ENCODE data around the gene UBQLN4. TPM values are rescaled to one million over a fixed set of nuclear protein-coding genes. Genes with fewer than 3 reads are reported as not detected.

UBQLN4 gene
- total RNA-seq, 1 experiment from 2014 or later: 75.2 TPM

DNA sequence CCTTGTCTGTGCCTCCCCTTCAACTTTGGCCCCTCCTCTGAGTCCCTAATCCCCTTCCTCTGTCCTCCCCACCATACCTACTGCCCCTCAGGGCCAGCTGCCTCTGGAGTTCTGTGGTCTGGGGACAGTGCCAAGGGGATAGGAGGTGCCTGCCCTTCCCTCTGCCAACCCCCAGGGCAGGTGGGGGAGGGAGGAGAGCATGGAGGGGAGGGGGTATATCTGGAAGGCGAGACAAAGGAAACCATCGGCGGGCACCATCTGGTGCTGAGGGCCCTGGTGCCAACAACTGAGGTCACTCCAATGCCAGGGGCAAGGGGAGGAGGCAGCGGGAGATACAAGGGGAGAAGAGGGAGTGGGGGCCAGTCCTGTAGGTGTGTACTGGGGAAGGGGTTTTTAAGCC is 16.9 kb upstream of the UBQLN4 start:
- no peak for DNase-seq (ENCODE audit: low spot score)
- no peaks in the 10 kb centered on the region for H3K27me3 ChIP-seq (replicated peaks; ENCODE audit: insufficient read depth, low read depth, low read length, poor library complexity)
- ChIA-PET CTCF (no interaction called here), POLR2A (ENCODE audit: low non-redundant PET) (no interaction called here)
- H3K4me3 ChIP-seq (ENCODE audit: low read depth, low read length, poor library complexity, severe bottlenecking): no peak overlapping the region
- intact Hi-C loops (cut with micrococcal nuclease; ENCODE audit: unreplicated experiment): no loop called here
- no TSS peak for BruUV-seq (replicated peaks)
- peaks cover 35% of the 10 kb centered on the region for H3K4me1 ChIP-seq (ENCODE audit: insufficient read depth, low read length, poor library complexity, severe bottlenecking)
- no peak overlapping the region for H3K27ac ChIP-seq (ENCODE audit: low read depth, low read length, poor library complexity, severe bottlenecking)
- no peaks in the 10 kb centered on the region for H3K9me3 ChIP-seq (ENCODE audit: low read depth, low read length, poor library complexity, severe bottlenecking)
- peaks cover 8% of the 10 kb centered on the region for H3K36me3 ChIP-seq (ENCODE audit: insufficient read depth, low read length, poor library complexity, severe bottlenecking)
- no peak for TF ChIP-seq EZH2 (IDR thresholded peaks at IDR 0.05; ENCODE audit: borderline replicate concordance, low read depth, low read length, poor library complexity, severe bottlenecking)
- TF ChIP-seq CTCF (conservative IDR thresholded peaks at IDR 0.05; ENCODE audit: low read depth, low read length): no peak

DNA sequence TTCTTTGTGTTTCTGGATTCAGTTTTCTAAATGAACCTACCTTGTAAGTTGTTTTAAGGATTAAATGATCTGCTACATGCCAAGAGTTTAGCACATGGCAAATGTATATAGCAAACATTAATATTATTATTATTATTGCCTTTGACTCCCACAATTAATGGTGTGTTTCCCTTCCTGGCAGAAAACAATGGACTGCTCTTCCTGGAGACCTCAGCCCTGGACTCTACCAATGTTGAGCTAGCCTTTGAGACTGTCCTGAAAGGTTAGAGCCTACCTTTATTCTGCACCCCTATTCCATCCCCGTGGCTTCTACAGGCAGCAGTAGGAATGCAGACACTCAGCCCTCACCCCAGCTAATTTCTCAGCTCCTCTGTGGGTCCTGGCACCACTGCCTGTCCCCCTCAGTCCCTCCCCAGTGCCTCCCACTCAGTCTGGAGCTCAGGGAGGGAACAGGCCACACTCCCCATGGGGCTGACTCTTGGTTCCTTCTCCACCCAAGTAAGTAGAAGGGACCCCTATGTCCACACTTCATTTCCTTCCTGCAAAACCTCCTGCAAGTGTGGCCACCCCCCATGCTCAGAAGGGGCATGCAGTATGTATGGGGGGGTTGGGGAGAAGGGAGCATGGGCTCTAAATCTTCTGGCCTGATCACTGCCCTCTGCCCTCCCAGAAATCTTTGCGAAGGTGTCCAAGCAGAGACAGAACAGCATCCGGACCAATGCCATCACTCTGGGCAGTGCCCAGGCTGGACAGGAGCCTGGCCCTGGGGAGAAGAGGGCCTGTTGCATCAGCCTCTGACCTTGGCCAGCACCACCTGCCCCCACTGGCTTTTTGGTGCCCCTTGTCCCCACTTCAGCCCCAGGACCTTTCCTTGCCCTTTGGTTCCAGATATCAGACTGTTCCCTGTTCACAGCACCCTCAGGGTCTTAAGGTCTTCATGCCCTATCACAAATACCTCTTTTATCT is 16.2 kb upstream of the UBQLN4 start:
- BruUV-seq (replicated peaks): no TSS peak
- Histone ChIP-seq H3K36me3 (ENCODE audit: insufficient read depth, low read length, poor library complexity, severe bottlenecking) (peaks cover 5% of the 10 kb centered on the region), H3K9me3 (ENCODE audit: low read depth, low read length, poor library complexity, severe bottlenecking) (no peaks in the 10 kb centered on the region), H3K27ac (ENCODE audit: low read depth, low read length, poor library complexity, severe bottlenecking) (no peak overlapping the region), H3K4me1 (ENCODE audit: insufficient read depth, low read length, poor library complexity, severe bottlenecking) (peaks cover 27% of the 10 kb centered on the region), H3K4me3 (ENCODE audit: low read depth, low read length, poor library complexity, severe bottlenecking) (no peak overlapping the region), H3K27me3 (replicated peaks; ENCODE audit: insufficient read depth, low read depth, low read length, poor library complexity) (no peaks in the 10 kb centered on the region)
- POLR2A ChIA-PET (ENCODE audit: low non-redundant PET): no interaction called here
- no peak for TF ChIP-seq CTCF (conservative IDR thresholded peaks at IDR 0.05; ENCODE audit: low read depth, low read length)
- no peak for TF ChIP-seq EZH2 (IDR thresholded peaks at IDR 0.05; ENCODE audit: borderline replicate concordance, low read depth, low read length, poor library complexity, severe bottlenecking)
- intact Hi-C loops (cut with micrococcal nuclease; ENCODE audit: unreplicated experiment): loop anchor here (5.0 kb wide), 1 partner anchor 132 kb away; no protein-coding TSS in a partner anchor
- CTCF ChIA-PET: no interaction called here
- no peak for DNase-seq (ENCODE audit: low spot score)

DNA sequence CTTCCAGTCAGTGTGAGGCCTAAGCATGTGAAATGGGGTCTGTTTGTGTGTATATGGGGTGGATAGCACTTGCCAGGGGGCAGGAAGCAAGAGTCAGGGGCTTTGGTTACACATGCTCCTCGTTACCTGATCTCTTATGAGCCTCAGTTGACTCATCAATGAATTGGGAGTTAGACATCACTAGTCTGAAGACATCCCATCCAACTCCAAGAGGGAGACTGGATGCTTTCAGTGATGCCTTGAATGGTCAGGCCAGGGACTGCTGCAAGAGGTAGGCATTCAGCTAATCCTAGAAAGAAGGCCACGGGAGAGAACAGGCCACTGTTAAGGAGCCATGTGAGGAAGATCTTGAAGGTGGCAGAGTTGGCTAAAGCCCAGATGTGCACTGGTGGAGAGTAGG is 13.7 kb upstream of the UBQLN4 start:
- Histone ChIP-seq H3K27ac (ENCODE audit: low read depth, low read length, poor library complexity, severe bottlenecking) (no peak overlapping the region), H3K4me3 (ENCODE audit: low read depth, low read length, poor library complexity, severe bottlenecking) (no peak overlapping the region), H3K27me3 (replicated peaks; ENCODE audit: insufficient read depth, low read depth, low read length, poor library complexity) (no peaks in the 10 kb centered on the region), H3K9me3 (ENCODE audit: low read depth, low read length, poor library complexity, severe bottlenecking) (no peaks in the 10 kb centered on the region), H3K4me1 (ENCODE audit: insufficient read depth, low read length, poor library complexity, severe bottlenecking) (peaks cover 2% of the 10 kb centered on the region), H3K36me3 (ENCODE audit: insufficient read depth, low read length, poor library complexity, severe bottlenecking) (no peaks in the 10 kb centered on the region)
- no peak for DNase-seq (ENCODE audit: low spot score)
- TF ChIP-seq EZH2 (IDR thresholded peaks at IDR 0.05; ENCODE audit: borderline replicate concordance, low read depth, low read length, poor library complexity, severe bottlenecking): no peak
- no peak for TF ChIP-seq CTCF (conservative IDR thresholded peaks at IDR 0.05; ENCODE audit: low read depth, low read length)
- BruUV-seq (replicated peaks): no TSS peak
- ChIA-PET POLR2A (ENCODE audit: low non-redundant PET) (no interaction called here), CTCF (interaction anchor here (0.6 to 1.5 kb wide), 3 partner anchors 40 to 44 kb away, joined by 3 to 10 read pairs (median 5); no protein-coding TSS in a partner anchor)
- intact Hi-C loops (cut with micrococcal nuclease; ENCODE audit: unreplicated experiment): loop anchor here (5.0 kb wide), 1 partner anchor 130 kb away; no protein-coding TSS in a partner anchor

Data from A673 (cell line).